22Rv1 (cell line): ENCODE data around the gene ZSWIM5.

Experiments
- CTCF ChIP-seq: fragments of 450-650 bp; IDR thresholded peaks from 2 replicates; pipeline ENCODE4 v1.5.1; 2017; ENCODE audit warnings: mild to moderate bottlenecking
- ZFX ChIP-seq: fragments of 450-650 bp; IDR thresholded peaks from 2 replicates; pipeline ENCODE4 v1.6.1; 2017; ENCODE audit warnings: antibody characterized with exemption, borderline replicate concordance

GRCh38 chr1:45079533-45079932 is 126.9 kb downstream of the ZSWIM5 start:
- TF ChIP-seq CTCF (no peak), ZFX (no peak)
